ENCODE measurements around the gene CDK12. TPM values are rescaled to one million over a fixed set of nuclear protein-coding genes. Genes with fewer than 3 reads are reported as not detected.
"Not testable (repeated sequence)": the region's sequence is repeated elsewhere in the genome, so short reads cannot be mapped to it uniquely, and the experiment has no call there.

Gene CDK12
- total RNA-seq (2014; rRNA removed; shearing (Covaris generic); ENCODE audit: low replicate concordance), result 13.3 and 14.5 TPM in 2 replicates

DNA sequence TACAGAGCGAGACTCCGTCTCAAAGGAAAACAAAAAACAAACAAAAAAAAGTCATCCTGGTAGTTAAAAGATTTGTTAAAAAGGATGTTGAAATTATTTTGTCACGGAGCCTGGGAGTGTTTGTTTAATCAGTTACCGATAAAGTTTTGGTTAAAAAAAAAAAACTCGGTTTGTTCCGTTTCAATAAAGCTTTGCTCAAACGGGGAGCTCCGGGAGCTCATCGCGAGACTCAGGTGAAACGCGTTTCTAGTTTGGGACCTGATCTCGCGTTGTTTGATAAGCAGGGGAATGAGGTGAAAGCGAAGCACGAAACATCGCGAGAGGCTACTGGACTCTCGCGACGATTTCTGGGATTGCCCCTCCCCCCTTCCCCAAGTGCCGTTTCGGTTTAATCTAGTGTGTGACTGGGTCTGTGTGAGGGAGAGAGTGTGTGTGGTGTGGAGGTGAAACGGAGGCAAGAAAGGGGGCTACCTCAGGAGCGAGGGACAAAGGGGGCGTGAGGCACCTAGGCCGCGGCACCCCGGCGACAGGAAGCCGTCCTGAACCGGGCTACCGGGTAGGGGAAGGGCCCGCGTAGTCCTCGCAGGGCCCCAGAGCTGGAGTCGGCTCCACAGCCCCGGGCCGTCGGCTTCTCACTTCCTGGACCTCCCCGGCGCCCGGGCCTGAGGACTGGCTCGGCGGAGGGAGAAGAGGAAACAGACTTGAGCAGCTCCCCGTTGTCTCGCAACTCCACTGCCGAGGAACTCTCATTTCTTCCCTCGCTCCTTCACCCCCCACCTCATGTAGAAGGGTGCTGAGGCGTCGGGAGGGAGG, at the start of gene CDK12:
TSS of gene CDK12 (plus strand) at position 374 of the 813 bp plus-strand sequence. CDS start 586 bp downstream, outside the sequence.
- in situ Hi-C loops (cut with HindIII; ENCODE audit: low pct_unique_long_range_greater_than_20kb, low sequenced_read_pairs), result no loop called here

DNA sequence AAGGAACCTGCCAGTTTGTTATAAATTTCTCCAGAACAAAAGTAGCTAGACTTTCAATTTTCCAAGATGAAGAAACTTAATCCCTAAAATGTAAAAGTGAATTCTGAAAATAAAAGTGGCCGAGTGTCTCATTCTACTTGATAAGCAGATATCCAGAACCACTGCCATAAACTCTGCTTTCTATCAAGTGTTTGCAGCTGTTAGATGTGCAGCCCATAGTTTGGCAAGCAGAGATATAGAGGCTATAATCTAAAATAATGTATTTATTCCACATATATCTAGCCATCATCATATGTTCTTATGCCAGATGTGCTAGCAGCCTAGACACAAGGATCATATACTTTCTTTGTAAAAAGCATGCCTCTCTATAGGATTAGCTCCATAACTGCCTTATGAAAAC, 45.1 kb upstream of the CDK12 start:
- in situ Hi-C loops (cut with HindIII; ENCODE audit: low pct_unique_long_range_greater_than_20kb, low sequenced_read_pairs), result no loop called here
- no peak for DNase-seq (ENCODE audit: low read depth)

More for the DNA sequence above, at the start of gene CDK12:
- peak; percentile 99 for DNase-seq (ENCODE audit: low read depth)

GRCh38 chr17:39429600-39429999, 31.7 kb upstream of the CDK12 start:
- no peak for DNase-seq (ENCODE audit: low read depth)
- in situ Hi-C loops (cut with HindIII; ENCODE audit: low pct_unique_long_range_greater_than_20kb, low sequenced_read_pairs), result no loop called here

DNA sequence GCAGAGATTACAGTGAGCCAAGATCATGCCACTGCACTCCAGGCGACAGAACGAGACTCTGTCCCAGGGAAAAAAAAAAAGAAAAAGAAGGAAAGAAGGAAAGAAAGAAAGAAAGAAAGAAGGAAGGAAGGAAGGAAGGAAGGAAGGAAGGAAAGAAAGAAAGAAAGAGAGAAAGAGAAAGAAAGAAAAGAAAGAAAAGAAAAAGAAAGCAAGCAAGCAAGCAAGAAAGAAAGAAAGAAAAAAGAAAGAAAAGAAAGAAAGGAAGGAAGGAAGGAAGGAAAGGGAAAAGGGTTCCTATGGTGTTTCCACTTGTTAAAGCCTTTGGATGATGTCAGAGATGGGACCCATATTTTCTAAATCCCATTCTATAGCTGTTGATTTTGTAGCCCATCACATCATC, 21.4 kb upstream of the CDK12 start:
- DNase-seq (ENCODE audit: low read depth); in situ Hi-C loops (cut with HindIII; ENCODE audit: low pct_unique_long_range_greater_than_20kb, low sequenced_read_pairs): not testable (repeated sequence)

DNA sequence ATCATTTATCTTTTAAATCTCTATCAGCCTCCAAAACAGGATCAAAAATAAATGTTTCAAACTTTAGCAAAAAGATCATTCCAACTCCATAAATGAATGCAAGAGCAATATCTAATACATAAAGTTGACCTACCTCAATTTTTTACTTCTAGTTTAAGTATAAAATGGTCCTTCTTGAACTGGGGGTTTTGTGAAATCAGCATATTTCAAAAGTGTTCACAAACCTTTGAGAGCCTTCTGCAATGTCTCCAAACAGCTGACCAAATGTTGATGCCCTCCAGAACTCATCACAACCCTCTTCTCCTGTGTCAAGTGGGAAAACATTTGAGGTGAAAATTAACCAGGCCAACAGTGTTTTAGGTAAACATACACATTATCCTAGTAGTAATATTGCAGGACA, 18.0 kb upstream of the CDK12 start:
- in situ Hi-C loops (cut with HindIII; ENCODE audit: low pct_unique_long_range_greater_than_20kb, low sequenced_read_pairs), result no loop called here
- no peak for DNase-seq (ENCODE audit: low read depth)

GRCh38 chr17:39447561-39447960, 13.7 kb upstream of the CDK12 start:
- in situ Hi-C loops (cut with HindIII; ENCODE audit: low pct_unique_long_range_greater_than_20kb, low sequenced_read_pairs), result no loop called here
- DNase-seq (ENCODE audit: low read depth), result no peak

DNA sequence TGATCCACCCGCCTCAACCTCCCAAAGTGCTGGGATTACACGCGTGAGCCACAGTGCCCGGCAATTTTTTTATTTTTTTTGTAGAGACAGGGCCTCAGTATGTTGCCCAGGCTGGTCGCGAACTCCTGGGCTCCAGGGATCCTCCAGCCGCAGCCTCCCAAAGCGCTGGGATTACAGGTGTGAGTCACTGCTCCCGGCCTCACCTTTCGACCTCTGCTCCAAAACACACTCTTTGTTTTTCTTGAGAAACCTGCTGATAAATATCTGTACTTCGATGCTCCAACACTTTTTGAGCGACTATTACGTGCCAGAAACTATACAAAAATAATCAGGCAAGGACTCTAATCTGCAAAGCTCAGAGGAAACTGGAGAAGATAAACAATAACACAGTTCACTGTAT, 11.2 kb upstream of the CDK12 start:
- DNase-seq (ENCODE audit: low read depth), result no peak
- in situ Hi-C loops (cut with HindIII; ENCODE audit: low pct_unique_long_range_greater_than_20kb, low sequenced_read_pairs), result loop anchor here (5.0 kb wide), 1 partner anchor 43 kb away; no protein-coding TSS in a partner anchor

DNA sequence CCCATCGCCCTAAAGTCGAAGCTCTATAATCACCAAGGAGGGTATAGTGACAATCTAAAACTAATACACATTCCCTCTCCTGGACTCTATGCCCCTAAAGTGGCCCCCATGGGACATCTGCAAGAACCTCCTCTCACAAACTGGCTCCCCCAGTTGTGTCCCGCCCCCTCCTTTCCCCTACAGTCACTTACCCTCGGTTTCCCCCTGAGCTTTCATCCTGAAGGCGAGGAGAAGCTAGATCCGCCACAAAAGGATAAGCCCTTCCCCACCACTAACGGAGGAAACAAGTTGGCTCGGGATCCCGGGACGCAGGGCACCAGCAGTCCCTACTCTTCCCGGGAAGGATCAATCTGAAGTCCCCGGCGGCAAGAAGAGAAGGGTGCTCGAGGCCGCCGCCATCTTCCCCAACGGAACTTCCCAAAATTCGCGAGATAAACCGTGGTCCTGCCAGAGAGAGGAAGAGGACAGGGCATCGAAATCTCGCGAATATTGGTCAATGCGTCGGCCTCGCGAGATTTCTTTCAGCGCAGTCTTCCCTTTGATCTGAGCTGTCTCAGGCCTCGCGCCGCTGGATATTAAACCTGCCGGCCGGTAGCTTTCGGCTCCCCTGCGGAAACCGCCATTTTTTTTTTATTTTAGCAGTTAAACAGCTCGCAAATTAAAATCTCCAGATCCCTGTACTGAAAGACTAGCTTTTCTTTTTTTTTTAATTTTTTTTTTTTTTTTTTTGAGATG, 10.3 kb upstream of the CDK12 start, which contains the start of gene MED1:
TSS of gene MED1 (minus strand) at position 417 of the 735 bp plus-strand sequence. CDS start at position 216, 201 bp downstream.
- peak; percentile 97 for DNase-seq (ENCODE audit: low read depth)

DNA sequence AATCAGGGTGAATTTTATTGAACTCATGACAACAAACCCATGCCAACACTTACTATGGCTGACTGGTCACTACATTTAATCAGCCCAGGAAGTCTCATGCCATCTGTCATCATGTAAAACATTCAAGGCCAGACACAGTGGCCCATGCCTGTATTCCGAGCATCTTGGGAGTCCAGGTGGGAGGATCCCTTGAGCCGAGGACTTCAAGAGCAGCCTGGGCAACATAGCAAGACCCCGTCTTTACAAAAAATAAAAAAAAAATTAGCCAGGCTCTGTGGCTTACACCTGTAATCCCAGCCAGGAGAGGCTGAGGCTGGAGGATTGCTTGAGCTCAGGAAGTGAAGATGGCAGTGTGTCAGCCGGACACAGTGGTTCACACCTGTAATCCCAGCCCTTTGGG, 5.4 kb upstream of the CDK12 start:
- in situ Hi-C loops (cut with HindIII; ENCODE audit: low pct_unique_long_range_greater_than_20kb, low sequenced_read_pairs), result no loop called here
- no peak for DNase-seq (ENCODE audit: low read depth)

More for the DNA sequence above, 10.3 kb upstream of the CDK12 start, which contains the start of gene MED1:
- in situ Hi-C loops (cut with HindIII; ENCODE audit: low pct_unique_long_range_greater_than_20kb, low sequenced_read_pairs), result loop anchor here (5.0 kb wide), 1 partner anchor 44 kb away; no protein-coding TSS in a partner anchor

- peak; percentile 46 for DNase-seq (ENCODE audit: low read depth)
- in situ Hi-C loops (cut with HindIII; ENCODE audit: low pct_unique_long_range_greater_than_20kb, low sequenced_read_pairs), result no loop called here
Observed at GRCh38 chr17:39461926-39462569, 762 bp downstream of the CDK12 start.

- no peak for DNase-seq (ENCODE audit: low read depth)
- in situ Hi-C loops (cut with HindIII; ENCODE audit: low pct_unique_long_range_greater_than_20kb, low sequenced_read_pairs), result no loop called here
Observed at GRCh38 chr17:39462631-39463375, 1.5 kb downstream of the CDK12 start.

DNA sequence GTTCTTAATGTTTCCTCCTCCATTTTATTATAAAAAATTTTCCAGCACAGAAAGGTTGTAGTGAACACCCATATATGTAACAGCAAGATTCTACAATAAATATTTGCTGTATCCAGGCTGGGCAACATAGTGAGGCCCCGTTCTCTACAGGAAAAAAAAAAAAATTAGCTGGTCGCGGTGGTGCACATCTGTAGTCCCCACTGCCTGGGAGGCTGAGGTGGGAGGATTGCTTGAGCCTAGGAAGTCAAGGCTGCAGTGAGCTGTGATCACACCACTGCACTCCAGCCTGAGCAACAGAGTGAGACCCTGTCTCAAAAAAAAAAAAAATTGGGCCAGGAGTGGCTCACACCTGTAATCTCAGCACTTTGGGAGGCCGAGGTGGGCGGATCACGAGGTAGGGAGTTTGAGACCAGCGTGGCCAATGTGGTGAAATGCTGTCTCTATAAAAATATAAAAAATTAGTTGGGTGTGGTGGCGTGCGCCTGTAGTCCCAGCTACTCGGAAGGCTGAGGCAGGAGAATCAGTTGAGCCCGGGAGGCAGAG, 3.4 kb downstream of the CDK12 start:
- in situ Hi-C loops (cut with HindIII; ENCODE audit: low pct_unique_long_range_greater_than_20kb, low sequenced_read_pairs); DNase-seq (ENCODE audit: low read depth): not testable (repeated sequence)

DNA sequence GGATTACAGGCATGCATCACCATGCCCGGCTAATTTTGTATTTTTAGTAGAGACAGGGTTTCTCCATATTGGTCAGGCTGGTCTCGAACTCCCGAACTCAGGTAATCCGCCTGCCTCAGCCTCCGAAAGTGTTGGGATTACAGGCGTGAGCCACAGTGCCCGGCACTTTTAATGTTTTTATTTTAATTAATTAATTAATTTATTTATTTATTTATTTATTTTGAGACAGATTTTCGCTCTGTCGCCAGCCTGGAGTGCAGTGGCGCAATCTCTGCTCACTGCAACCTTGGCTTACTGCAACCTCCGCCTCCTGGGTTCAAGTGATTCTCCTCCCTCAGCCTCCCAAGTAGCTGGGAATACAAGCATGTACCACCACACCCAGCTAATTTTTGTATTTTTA, 7.3 kb downstream of the CDK12 start:
- DNase-seq (ENCODE audit: low read depth); in situ Hi-C loops (cut with HindIII; ENCODE audit: low pct_unique_long_range_greater_than_20kb, low sequenced_read_pairs): not testable (repeated sequence)

GRCh38 chr17:39473310-39473709, 12.0 kb downstream of the CDK12 start:
- no peak for DNase-seq (ENCODE audit: low read depth)
- in situ Hi-C loops (cut with HindIII; ENCODE audit: low pct_unique_long_range_greater_than_20kb, low sequenced_read_pairs), result no loop called here

DNA sequence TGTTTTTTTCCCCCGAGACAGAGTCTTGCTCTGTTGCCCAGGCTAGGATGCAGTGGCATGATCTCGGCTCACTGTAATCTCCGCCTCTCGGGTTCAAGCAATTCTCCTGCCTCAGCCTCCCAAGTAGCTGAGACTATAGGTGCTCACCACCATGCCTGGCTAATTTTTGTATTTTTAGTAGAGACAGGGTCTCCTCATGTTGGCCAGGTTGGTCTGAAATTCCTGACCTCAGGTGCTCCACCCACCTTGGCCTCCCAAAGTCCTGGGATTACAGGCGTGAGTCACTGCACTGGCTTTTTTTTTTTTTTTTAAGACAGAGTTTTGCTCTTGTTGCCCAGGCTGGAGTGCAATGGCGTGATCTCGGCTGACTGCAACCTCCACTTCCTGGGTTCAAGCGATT, 18.3 kb downstream of the CDK12 start:
- in situ Hi-C loops (cut with HindIII; ENCODE audit: low pct_unique_long_range_greater_than_20kb, low sequenced_read_pairs); DNase-seq (ENCODE audit: low read depth): not testable (repeated sequence)

GRCh38 chr17:39483506-39483905, 22.2 kb downstream of the CDK12 start:
- DNase-seq (ENCODE audit: low read depth), result no peak
- in situ Hi-C loops (cut with HindIII; ENCODE audit: low pct_unique_long_range_greater_than_20kb, low sequenced_read_pairs), result no loop called here

DNA sequence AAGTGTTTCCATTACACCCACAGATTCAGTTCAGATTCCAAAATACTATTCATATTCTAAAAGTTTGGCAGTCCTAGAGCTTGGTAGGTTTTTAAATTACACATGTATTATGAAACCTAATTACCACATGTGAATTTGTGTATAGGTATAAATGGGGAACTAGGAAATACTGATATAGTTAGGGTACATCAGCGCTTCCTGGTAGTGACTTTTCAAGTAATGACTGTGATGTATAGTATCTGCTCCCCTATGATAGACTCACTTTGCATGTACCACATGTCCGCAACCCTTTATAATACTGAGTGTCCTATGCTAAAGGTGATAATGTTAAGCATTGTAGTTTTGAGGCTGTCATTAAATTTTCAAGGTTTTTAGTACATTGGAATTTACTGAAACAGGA, 22.9 kb downstream of the CDK12 start:
- in situ Hi-C loops (cut with HindIII; ENCODE audit: low pct_unique_long_range_greater_than_20kb, low sequenced_read_pairs), result no loop called here
- DNase-seq (ENCODE audit: low read depth), result no peak

- DNase-seq (ENCODE audit: low read depth), result peak; percentile 71
- in situ Hi-C loops (cut with HindIII; ENCODE audit: low pct_unique_long_range_greater_than_20kb, low sequenced_read_pairs), result no loop called here
Observed at GRCh38 chr17:39485555-39485954, 24.3 kb downstream of the CDK12 start.

Measured in Caki2 (cell line).